Neuronal stem cell (in vitro differentiated cells): ENCODE results near the gene UBQLN1.

ENCODE experiments used
- DNase-seq: peaks from one replicate; pipeline ENCODE4 v3.0.0-alpha.2; 2013; ENCODE audit warnings: low spot score
- H2AFZ ChIP-seq: one replicate; pipeline ENCODE4 v1.6.1; 2013; ENCODE audit warnings: mild to moderate bottlenecking, low read length, inconsistent platforms
- H2AK5ac ChIP-seq: 2 replicates; pipeline ENCODE4 v1.6.1; 2013; ENCODE audit warnings: low read depth, mild to moderate bottlenecking, inconsistent platforms, low read length, moderate library complexity, mixed read lengths
- H2BK120ac ChIP-seq: 2 replicates; pipeline ENCODE4 v1.6.1; 2013; ENCODE audit warnings: low read depth, mild to moderate bottlenecking, inconsistent platforms, low read length, moderate library complexity, mixed read lengths
- H2BK12ac ChIP-seq: one replicate; pipeline ENCODE4 v1.6.1; 2013; ENCODE audit warnings: low read length, inconsistent platforms
- H2BK15ac ChIP-seq: 2 replicates; pipeline ENCODE4 v1.6.1; 2013; ENCODE audit warnings: mild to moderate bottlenecking, low read length, inconsistent platforms, mixed read lengths
- H2BK5ac ChIP-seq: one replicate; pipeline ENCODE4 v1.6.1; 2013; ENCODE audit warnings: inconsistent platforms, mild to moderate bottlenecking, low read length, moderate library complexity
- H3K14ac ChIP-seq: one replicate; pipeline ENCODE4 v1.6.1; 2013; ENCODE audit warnings: low read length, inconsistent platforms
- H3K18ac ChIP-seq: 2 replicates; pipeline ENCODE4 v1.6.1; 2013; ENCODE audit warnings: low read length, inconsistent platforms
- H3K23ac ChIP-seq: 2 replicates; pipeline ENCODE4 v1.6.1; 2013; ENCODE audit warnings: low read depth, mild to moderate bottlenecking, mixed read lengths, low read length, inconsistent platforms; ENCODE audit not compliant: poor library complexity
- H3K27ac ChIP-seq: replicated peaks from 3 replicates; pipeline ENCODE4 v1.5.1; 2013; ENCODE audit warnings: low read length, inconsistent platforms
- H3K27me3 ChIP-seq, 3 experiments: 2 replicates each; pipeline ENCODE4 v1.6.1; 2013; ENCODE audit warnings: low read length in 3 of 3, mild to moderate bottlenecking in 2 of 3, inconsistent platforms in 1 of 3, low read depth in 1 of 3, mixed read lengths in 1 of 3, moderate library complexity in 1 of 3; ENCODE audit not compliant: control insufficient read depth in 3 of 3, insufficient read depth in 3 of 3
- H3K36me3 ChIP-seq, 2 donors: replicated peaks in 1 of 2; 2 replicates each; pipeline ENCODE4 v1.6.1; 2013; ENCODE audit warnings: low read length in 2 of 2; ENCODE audit not compliant: control insufficient read depth in 2 of 2, insufficient read depth in 2 of 2
- H3K4ac ChIP-seq: 2 replicates; pipeline ENCODE4 v1.6.1; 2013; ENCODE audit warnings: inconsistent platforms, mild to moderate bottlenecking, low read length, moderate library complexity
- H3K4me1 ChIP-seq, 2 donors: 1 replicate in 1 of 2; 2 replicates in 1 of 2; pipeline ENCODE4 v1.6.1; 2013; ENCODE audit warnings: low read length in 2 of 2, low read depth in 1 of 2; ENCODE audit not compliant: control insufficient read depth in 2 of 2, insufficient read depth in 1 of 2
- H3K4me2 ChIP-seq: one replicate; pipeline ENCODE4 v1.6.1; 2013; ENCODE audit warnings: mild to moderate bottlenecking, low read length, inconsistent platforms; ENCODE audit not compliant: insufficient read depth, poor library complexity, severe bottlenecking
- H3K4me3 ChIP-seq, 2 donors: 2 replicates each; pipeline ENCODE4 v1.5.1; 2013; ENCODE audit warnings: low read length in 2 of 2, mild to moderate bottlenecking in 2 of 2, inconsistent platforms in 1 of 2, moderate library complexity in 1 of 2
- H3K79me1 ChIP-seq: one replicate; pipeline ENCODE4 v1.6.1; 2013; ENCODE audit warnings: low read depth, mild to moderate bottlenecking, inconsistent platforms, low read length, moderate library complexity
- H3K9ac ChIP-seq: one replicate; pipeline ENCODE4 v1.6.1; 2013; ENCODE audit warnings: mild to moderate bottlenecking, low read depth, low read length, inconsistent platforms; ENCODE audit not compliant: poor library complexity
- H3K9me3 ChIP-seq, 2 donors: replicated peaks in 1 of 2; 2 replicates each; pipeline versions ENCODE3 to v1.6.1; 2013; ENCODE audit warnings: low read length in 2 of 2, mild to moderate bottlenecking in 2 of 2, inconsistent platforms in 1 of 2, low read depth in 1 of 2, mixed read lengths in 1 of 2, moderate library complexity in 1 of 2; ENCODE audit not compliant: control insufficient read depth in 2 of 2, insufficient read depth in 1 of 2
- H4K8ac ChIP-seq: one replicate; pipeline ENCODE4 v1.6.1; 2013; ENCODE audit warnings: low read depth, mild to moderate bottlenecking, inconsistent platforms, low read length, moderate library complexity
- H4K91ac ChIP-seq: one replicate; pipeline ENCODE4 v1.6.1; 2013; ENCODE audit warnings: low read length, low read depth, mild to moderate bottlenecking, inconsistent platforms; ENCODE audit not compliant: poor library complexity
- WGBS, 2 donors: extraction: QIAGEN DNeasy Blood & Tissue Kit; methylation state at CpG; one replicate each; pipeline ENCODE4 v1.1.7; 2013; ENCODE audit warnings: missing lambda C conversion rate in 2 of 2, mixed read lengths in 1 of 2; ENCODE audit not compliant: insufficient read length in 2 of 2, insufficient replicate concordance in 1 of 2; ENCODE audit errors: extremely low coverage in 2 of 2; 5-methylcytosine and 5-hydroxymethylcytosine counted together

The UBQLN1 gene

GRCh38 chr9:83691492-83691891, 16.3 kb downstream of the UBQLN1 start:
- Histone ChIP-seq H4K91ac (no peak overlapping the region), H2BK15ac (no peak overlapping the region), H3K4ac (no peak overlapping the region), H3K14ac (no peak overlapping the region), H3K27me3 (no peaks in the 10 kb centered on the region), H3K4me2 (no peak overlapping the region), H3K27ac (no peak overlapping the region), H4K8ac (no peak overlapping the region), H3K79me1 (peaks cover 2% of the 10 kb centered on the region), H3K23ac (no peak overlapping the region), H2AFZ (no peak overlapping the region), H2AK5ac (no peak overlapping the region), H3K4me3 (no peak overlapping the region), H3K9me3 (no peaks in the 10 kb centered on the region), H2BK5ac (no peak overlapping the region), H2BK120ac (no peak overlapping the region), H2BK12ac (no peak overlapping the region), H3K4me1 (no peaks in the 10 kb centered on the region), H3K9ac (no peak overlapping the region), H3K36me3 (peaks cover 0 to 8% of the 10 kb centered on the region in 2 donors), H3K18ac (no peak overlapping the region)
- DNase-seq: no peak
- WGBS, 2 donors: no CpG with 5 or more reads among the region's 3 CpGs

- no peak overlapping the region for H2AFZ ChIP-seq
- H3K4me2 ChIP-seq: no peak overlapping the region
- H3K9ac ChIP-seq: no peak overlapping the region
- H3K79me1 ChIP-seq: peaks cover 4% of the 10 kb centered on the region
- H3K4me3 ChIP-seq: no peak overlapping the region
- no peak overlapping the region for H3K27ac ChIP-seq
- H3K9me3 ChIP-seq: no peaks in the 10 kb centered on the region
- no peak for DNase-seq
- H4K8ac ChIP-seq: no peak overlapping the region
- no peak overlapping the region for H4K91ac ChIP-seq
- peaks cover 0 to 18% of the 10 kb centered on the region in 2 donors for H3K36me3 ChIP-seq
- no CpG with 5 or more reads among the region's 3 CpGs for WGBS, 2 donors
- no peak overlapping the region for H3K23ac ChIP-seq
- H2BK120ac ChIP-seq: no peak overlapping the region
- no peak overlapping the region for H2BK5ac ChIP-seq
- H3K4ac ChIP-seq: no peak overlapping the region
- H3K27me3 ChIP-seq: no peaks in the 10 kb centered on the region
- H2BK12ac ChIP-seq: no peak overlapping the region
- H2AK5ac ChIP-seq: no peak overlapping the region
- no peak overlapping the region for H3K18ac ChIP-seq
- no peak overlapping the region for H3K14ac ChIP-seq
- H3K4me1 ChIP-seq: no peaks in the 10 kb centered on the region
- H2BK15ac ChIP-seq: no peak overlapping the region
Observed at GRCh38 chr9:83688921-83689320, 18.8 kb downstream of the UBQLN1 start.

GRCh38 chr9:83681490-83681889, 26.3 kb downstream of the UBQLN1 start:
- no peak overlapping the region for H2AK5ac ChIP-seq
- H3K9ac ChIP-seq: no peak overlapping the region
- H3K27ac ChIP-seq: no peak overlapping the region
- no peak overlapping the region for H3K4ac ChIP-seq
- H3K4me2 ChIP-seq: no peak overlapping the region
- WGBS, 2 donors: no CpG with 5 or more reads among the region's 2 CpGs
- H2BK5ac ChIP-seq: no peak overlapping the region
- H2BK12ac ChIP-seq: no peak overlapping the region
- no peak for DNase-seq
- no peak overlapping the region for H3K23ac ChIP-seq
- H4K91ac ChIP-seq: no peak overlapping the region
- no peak overlapping the region for H2AFZ ChIP-seq
- no peak overlapping the region for H3K4me3 ChIP-seq
- H4K8ac ChIP-seq: no peak overlapping the region
- H3K9me3 ChIP-seq: no peaks in the 10 kb centered on the region
- H3K14ac ChIP-seq: no peak overlapping the region
- H3K79me1 ChIP-seq: peaks cover 5% of the 10 kb centered on the region
- H2BK15ac ChIP-seq: no peak overlapping the region
- H3K18ac ChIP-seq: no peak overlapping the region
- H3K27me3 ChIP-seq: no peaks in the 10 kb centered on the region
- H2BK120ac ChIP-seq: no peak overlapping the region
- peaks cover 18 to 68% of the 10 kb centered on the region in 2 donors for H3K36me3 ChIP-seq
- no peaks in the 10 kb centered on the region for H3K4me1 ChIP-seq

GRCh38 chr9:83680233-83680632, 27.5 kb downstream of the UBQLN1 start:
- no peak for DNase-seq
- H4K8ac ChIP-seq: no peak overlapping the region
- no peaks in the 10 kb centered on the region for H3K4me1 ChIP-seq
- H4K91ac ChIP-seq: no peak overlapping the region
- H3K27ac ChIP-seq: no peak overlapping the region
- H3K36me3 ChIP-seq: peaks cover 18 to 77% of the 10 kb centered on the region in 2 donors
- no peak overlapping the region for H2BK15ac ChIP-seq
- H3K14ac ChIP-seq: no peak overlapping the region
- H2BK120ac ChIP-seq: no peak overlapping the region
- H2AFZ ChIP-seq: no peak overlapping the region
- H3K4me2 ChIP-seq: no peak overlapping the region
- no peak overlapping the region for H3K23ac ChIP-seq
- H2BK12ac ChIP-seq: no peak overlapping the region
- no CpG with 5 or more reads among the region's 1 CpG for WGBS, 2 donors
- H3K18ac ChIP-seq: no peak overlapping the region
- no peak overlapping the region for H3K4me3 ChIP-seq
- no peak overlapping the region for H2BK5ac ChIP-seq
- H2AK5ac ChIP-seq: no peak overlapping the region
- peaks cover 5% of the 10 kb centered on the region for H3K79me1 ChIP-seq
- H3K4ac ChIP-seq: no peak overlapping the region
- H3K9me3 ChIP-seq: no peaks in the 10 kb centered on the region
- H3K9ac ChIP-seq: no peak overlapping the region
- no peaks in the 10 kb centered on the region for H3K27me3 ChIP-seq
